OCI-M2 (cell line): ENCODE measurements around the gene OSBPL2.

Experiments
- DNase-seq: peaks from one replicate; lab custom pipeline; 2025; ENCODE audit not compliant: unreplicated experiment; lab: John Stamatoyannopoulos, UW

Gene OSBPL2

GRCh38 chr20:62323146-62323979 lies 85.0 kb downstream of the OSBPL2 start:
- no peak for DNase-seq

GRCh38 chr20:62323980-62324906 lies 85.9 kb downstream of the OSBPL2 start:
- no peak for DNase-seq

- DNase-seq = no peak
Observed at GRCh38 chr20:62325172-62325905, 87.0 kb downstream of the OSBPL2 start.

- no peak for DNase-seq
Observed at GRCh38 chr20:62326559-62326958, 88.2 kb downstream of the OSBPL2 start.

GRCh38 chr20:62326959-62327725 lies 88.8 kb downstream of the OSBPL2 start:
- no peak for DNase-seq

- no peak for DNase-seq
Observed at GRCh38 chr20:62327726-62328495, 89.6 kb downstream of the OSBPL2 start.

- DNase-seq = no peak
Observed at GRCh38 chr20:62328684-62329388, 90.5 kb downstream of the OSBPL2 start.

GRCh38 chr20:62329389-62330377 lies 91.4 kb downstream of the OSBPL2 start:
- DNase-seq = no peak

GRCh38 chr20:62330576-62331317 lies 92.4 kb downstream of the OSBPL2 start:
- DNase-seq = no peak

GRCh38 chr20:62331347-62331746 lies 93.0 kb downstream of the OSBPL2 start:
- DNase-seq = no peak

GRCh38 chr20:62332421-62332820 lies 94.1 kb downstream of the OSBPL2 start:
- no peak for DNase-seq

GRCh38 chr20:62332989-62333819 lies 94.9 kb downstream of the OSBPL2 start:
- no peak for DNase-seq

- DNase-seq = no peak
Observed at GRCh38 chr20:62333820-62334595, 95.7 kb downstream of the OSBPL2 start.

GRCh38 chr20:62334881-62335280 lies 96.6 kb downstream of the OSBPL2 start:
- DNase-seq = no peak

GRCh38 chr20:62335532-62335931 lies 97.2 kb downstream of the OSBPL2 start:
- no peak for DNase-seq

GRCh38 chr20:62336329-62336728 lies 98.0 kb downstream of the OSBPL2 start:
- DNase-seq = no peak
